Dendritic cell treated with granulocyte-macrophage colony-stimulating factor and Interleukin-4, amounts not matched to agents 40 ng/mL and 50 ng/mL, for 4 days (primary cell): ENCODE results near the gene ZFP62.

Experiments used
- H3K27ac Mint-ChIP-seq: one replicate; pipeline ENCODE4 v1.8.0; 2022; ENCODE audit warnings: mild to moderate bottlenecking, mixed read lengths
- H3K27me3 Mint-ChIP-seq: one replicate; pipeline ENCODE4 v1.8.0; 2022; ENCODE audit warnings: mild to moderate bottlenecking, mixed read lengths
- H3K36me3 Mint-ChIP-seq: one replicate; pipeline ENCODE4 v1.8.0; 2022; ENCODE audit warnings: low read depth, mixed read lengths
- H3K4me1 Mint-ChIP-seq: one replicate; pipeline ENCODE4 v1.8.0; 2022; ENCODE audit warnings: low read depth, mixed read lengths
- H3K4me3 Mint-ChIP-seq: one replicate; pipeline ENCODE4 v1.8.0; 2022; ENCODE audit warnings: mild to moderate bottlenecking, moderate library complexity, mixed read lengths
- H3K9me3 Mint-ChIP-seq: one replicate; pipeline ENCODE4 v1.8.0; 2022; ENCODE audit warnings: mixed read lengths
- intact Hi-C: fragments of 100-400 bp; cut with micrococcal nuclease; formaldehyde crosslinking; loops from one replicate; pipeline ENCODE4 v1.15.0; 2022

Gene ZFP62

GRCh38 chr5:180853121-180853847 lies 7.8 kb downstream of the ZFP62 start:
- H3K4me3 Mint-ChIP-seq = no peak overlapping the region
- no peaks in the 10 kb centered on the region for H3K27me3 Mint-ChIP-seq
- peaks cover 58% of the 10 kb centered on the region for H3K9me3 Mint-ChIP-seq
- H3K27ac Mint-ChIP-seq = no peak overlapping the region
- H3K36me3 Mint-ChIP-seq = peaks cover 91% of the 10 kb centered on the region
- intact Hi-C loops = no loop called here
- H3K4me1 Mint-ChIP-seq = peaks cover 13% of the 10 kb centered on the region

GRCh38 chr5:180852495-180852894 lies 8.6 kb downstream of the ZFP62 start:
- Mint-ChIP-seq H3K4me3 (no peak overlapping the region), H3K4me1 (peaks cover 13% of the 10 kb centered on the region), H3K36me3 (peaks cover 91% of the 10 kb centered on the region), H3K9me3 (peaks cover 66% of the 10 kb centered on the region), H3K27me3 (no peaks in the 10 kb centered on the region), H3K27ac (no peak overlapping the region)
- intact Hi-C loops = no loop called here

GRCh38 chr5:180850434-180851078 lies 10.5 kb downstream of the ZFP62 start:
- H3K4me1 Mint-ChIP-seq = peaks cover 12% of the 10 kb centered on the region
- peaks cover 89% of the 10 kb centered on the region for H3K36me3 Mint-ChIP-seq
- peaks cover 85% of the 10 kb centered on the region for H3K9me3 Mint-ChIP-seq
- no peaks in the 10 kb centered on the region for H3K27me3 Mint-ChIP-seq
- H3K4me3 Mint-ChIP-seq = no peak overlapping the region
- H3K27ac Mint-ChIP-seq = no peak overlapping the region
- intact Hi-C loops = no loop called here

GRCh38 chr5:180849827-180850226 lies 11.2 kb downstream of the ZFP62 start:
- Mint-ChIP-seq H3K27me3 (no peaks in the 10 kb centered on the region), H3K36me3 (peaks cover 82% of the 10 kb centered on the region), H3K4me3 (no peak overlapping the region), H3K27ac (no peak overlapping the region), H3K9me3 (peaks cover 88% of the 10 kb centered on the region), H3K4me1 (peaks cover 7% of the 10 kb centered on the region)
- intact Hi-C loops = no loop called here

GRCh38 chr5:180848878-180849277 lies 12.2 kb downstream of the ZFP62 start:
- Mint-ChIP-seq H3K9me3 (peaks cover 81% of the 10 kb centered on the region), H3K4me3 (no peak overlapping the region)

GRCh38 chr5:180848265-180848664 lies 12.8 kb downstream of the ZFP62 start:
- no peak overlapping the region for H3K4me3 Mint-ChIP-seq
- no peak overlapping the region for H3K27ac Mint-ChIP-seq
- H3K9me3 Mint-ChIP-seq = peaks cover 75% of the 10 kb centered on the region
- no peaks in the 10 kb centered on the region for H3K27me3 Mint-ChIP-seq
- intact Hi-C loops = no loop called here
- peaks cover 66% of the 10 kb centered on the region for H3K36me3 Mint-ChIP-seq
- peaks cover 3% of the 10 kb centered on the region for H3K4me1 Mint-ChIP-seq

More at GRCh38 chr5:180848878-180849277, 12.2 kb downstream of the ZFP62 start:
- intact Hi-C loops = no loop called here
- H3K27ac Mint-ChIP-seq = no peak overlapping the region
- H3K4me1 Mint-ChIP-seq = peaks cover 7% of the 10 kb centered on the region
- H3K27me3 Mint-ChIP-seq = no peaks in the 10 kb centered on the region
- H3K36me3 Mint-ChIP-seq = peaks cover 72% of the 10 kb centered on the region

GRCh38 chr5:180847026-180847425 lies 14.1 kb downstream of the ZFP62 start:
- H3K9me3 Mint-ChIP-seq = peaks cover 71% of the 10 kb centered on the region
- peaks cover 60% of the 10 kb centered on the region for H3K36me3 Mint-ChIP-seq
- intact Hi-C loops = no loop called here
- peaks cover under 1% of the 10 kb centered on the region for H3K27me3 Mint-ChIP-seq
- H3K27ac Mint-ChIP-seq = no peak overlapping the region
- H3K4me3 Mint-ChIP-seq = no peak overlapping the region
- peaks cover under 1% of the 10 kb centered on the region for H3K4me1 Mint-ChIP-seq

GRCh38 chr5:180844858-180845257 lies 16.2 kb downstream of the ZFP62 start:
- Mint-ChIP-seq H3K9me3 (peaks cover 53% of the 10 kb centered on the region), H3K27me3 (peaks cover 2% of the 10 kb centered on the region), H3K4me3 (no peak overlapping the region), H3K27ac (no peak overlapping the region), H3K36me3 (peaks cover 41% of the 10 kb centered on the region), H3K4me1 (peaks cover 7% of the 10 kb centered on the region)
- intact Hi-C loops = no loop called here

GRCh38 chr5:180844432-180844831 lies 16.6 kb downstream of the ZFP62 start:
- Mint-ChIP-seq H3K36me3 (peaks cover 37% of the 10 kb centered on the region), H3K27ac (no peak overlapping the region), H3K4me1 (peaks cover 7% of the 10 kb centered on the region), H3K9me3 (peaks cover 49% of the 10 kb centered on the region), H3K27me3 (peaks cover 2% of the 10 kb centered on the region), H3K4me3 (no peak overlapping the region)
- intact Hi-C loops = no loop called here

GRCh38 chr5:180839935-180840334 lies 21.1 kb downstream of the ZFP62 start:
- H3K4me1 Mint-ChIP-seq = peaks cover 14% of the 10 kb centered on the region
- no peak overlapping the region for H3K27ac Mint-ChIP-seq
- H3K9me3 Mint-ChIP-seq = peaks cover 7% of the 10 kb centered on the region
- peaks cover 2% of the 10 kb centered on the region for H3K27me3 Mint-ChIP-seq
- intact Hi-C loops = no loop called here
- peaks cover 36% of the 10 kb centered on the region for H3K36me3 Mint-ChIP-seq
- H3K4me3 Mint-ChIP-seq = no peak overlapping the region

GRCh38 chr5:180839227-180839626 lies 21.8 kb downstream of the ZFP62 start:
- peaks cover 43% of the 10 kb centered on the region for H3K36me3 Mint-ChIP-seq
- H3K27me3 Mint-ChIP-seq = peaks cover 2% of the 10 kb centered on the region
- H3K27ac Mint-ChIP-seq = no peak overlapping the region
- intact Hi-C loops = no loop called here
- H3K4me3 Mint-ChIP-seq = no peak overlapping the region
- H3K9me3 Mint-ChIP-seq = peaks cover 7% of the 10 kb centered on the region
- H3K4me1 Mint-ChIP-seq = peaks cover 21% of the 10 kb centered on the region

GRCh38 chr5:180837478-180837877 lies 23.6 kb downstream of the ZFP62 start:
- peaks cover 7% of the 10 kb centered on the region for H3K9me3 Mint-ChIP-seq
- peaks cover 38% of the 10 kb centered on the region for H3K4me1 Mint-ChIP-seq
- H3K27me3 Mint-ChIP-seq = peaks cover 2% of the 10 kb centered on the region
- intact Hi-C loops = no loop called here
- H3K4me3 Mint-ChIP-seq = no peak overlapping the region
- no peak overlapping the region for H3K27ac Mint-ChIP-seq
- H3K36me3 Mint-ChIP-seq = peaks cover 54% of the 10 kb centered on the region

- Mint-ChIP-seq H3K27ac (no peak overlapping the region), H3K36me3 (peaks cover 69% of the 10 kb centered on the region), H3K4me1 (peaks cover 65% of the 10 kb centered on the region), H3K9me3 (no peaks in the 10 kb centered on the region), H3K4me3 (peak overlapping the region; percentile 92), H3K27me3 (no peaks in the 10 kb centered on the region)
- intact Hi-C loops = no loop called here
Measured at GRCh38 chr5:180832638-180833068, 28.4 kb downstream of the ZFP62 start.
